ES-I3 (cell line): ENCODE results near the gene TOP1.
A peak's percentile ranks its signal among the peaks of the same experiment; 100 is the strongest.
"Not testable (repeated sequence)": the region's sequence is repeated elsewhere in the genome, so short reads cannot be mapped to it uniquely, and the experiment has no call there.

Source experiments
- H3K36me3 ChIP-seq: 2 replicates; pipeline ENCODE4 v1.6.1; 2013; ENCODE audit warnings: mild to moderate bottlenecking, low read length, control low read depth, moderate library complexity; ENCODE audit not compliant: insufficient read depth
- H3K4me1 ChIP-seq: 2 replicates; pipeline ENCODE4 v1.6.1; 2013; ENCODE audit warnings: mild to moderate bottlenecking, control low read depth, low read length; ENCODE audit not compliant: insufficient read depth
- H3K9ac ChIP-seq: 2 replicates; pipeline ENCODE4 v1.6.1; 2013; ENCODE audit warnings: low read depth, mild to moderate bottlenecking, low read length, moderate library complexity
- H3K9me3 ChIP-seq: 2 replicates; pipeline ENCODE4 v1.6.1; 2013; ENCODE audit warnings: mild to moderate bottlenecking, low read length, moderate library complexity; ENCODE audit not compliant: control insufficient read depth, insufficient read depth

TOP1 gene

GRCh38 chr20:40996326-40996725, 32.3 kb upstream of the TOP1 start:
- H3K36me3 ChIP-seq: no peaks in the 10 kb centered on the region
- H3K9me3 ChIP-seq: no peaks in the 10 kb centered on the region
- H3K9ac ChIP-seq: no peak overlapping the region
- H3K4me1 ChIP-seq: peaks cover 13% of the 10 kb centered on the region

- Histone ChIP-seq H3K9ac (no peak overlapping the region), H3K9me3 (no peaks in the 10 kb centered on the region), H3K4me1 (peaks cover 9% of the 10 kb centered on the region), H3K36me3 (no peaks in the 10 kb centered on the region)
These were observed 31.5 kb upstream of the TOP1 start for GRCh38 chr20:40997116-40997515.

- Histone ChIP-seq H3K9ac (no peak overlapping the region), H3K9me3 (no peaks in the 10 kb centered on the region), H3K4me1 (peaks cover 14% of the 10 kb centered on the region), H3K36me3 (no peaks in the 10 kb centered on the region)
These were observed 28.8 kb upstream of the TOP1 start for GRCh38 chr20:40999841-41000240.

- Histone ChIP-seq H3K4me1 (peaks cover 14% of the 10 kb centered on the region), H3K36me3 (no peaks in the 10 kb centered on the region), H3K9ac (no peak overlapping the region), H3K9me3 (peaks cover 5% of the 10 kb centered on the region)
These were observed 28.0 kb upstream of the TOP1 start for GRCh38 chr20:41000628-41001027.

GRCh38 chr20:41001497-41001896, 27.1 kb upstream of the TOP1 start:
- no peaks in the 10 kb centered on the region for H3K36me3 ChIP-seq
- H3K9ac ChIP-seq: no peak overlapping the region
- H3K9me3 ChIP-seq: peaks cover 7% of the 10 kb centered on the region
- H3K4me1 ChIP-seq: peaks cover 13% of the 10 kb centered on the region

GRCh38 chr20:41002842-41003142, 25.8 kb upstream of the TOP1 start:
- H3K36me3 ChIP-seq: no peaks in the 10 kb centered on the region
- H3K9me3 ChIP-seq: peaks cover 15% of the 10 kb centered on the region
- peaks cover 6% of the 10 kb centered on the region for H3K4me1 ChIP-seq
- peak overlapping the region; percentile 53; the same call in 1 of the 2 replicates for H3K9ac ChIP-seq

- peaks cover 15% of the 10 kb centered on the region for H3K9me3 ChIP-seq
- H3K9ac ChIP-seq: peak overlapping the region; percentile 53; the same call in 1 of the 2 replicates
- peaks cover 10% of the 10 kb centered on the region for H3K4me1 ChIP-seq
- H3K36me3 ChIP-seq: no peaks in the 10 kb centered on the region
These were observed 25.3 kb upstream of the TOP1 start for GRCh38 chr20:41003143-41003935.

GRCh38 chr20:41003936-41004294, 24.7 kb upstream of the TOP1 start:
- H3K9ac ChIP-seq: not testable (repeated sequence)

GRCh38 chr20:41004531-41005360, 23.9 kb upstream of the TOP1 start:
- Histone ChIP-seq H3K9me3 (peaks cover 15% of the 10 kb centered on the region), H3K9ac (no peak overlapping the region), H3K4me1 (peaks cover 10% of the 10 kb centered on the region), H3K36me3 (no peaks in the 10 kb centered on the region)

More at GRCh38 chr20:41003936-41004294, 24.7 kb upstream of the TOP1 start:
- H3K36me3 ChIP-seq: not testable (repeated sequence)
- Histone ChIP-seq H3K4me1 (peaks cover 10% of the 10 kb centered on the region), H3K9me3 (peaks cover 15% of the 10 kb centered on the region)

- H3K9ac ChIP-seq: no peak overlapping the region
- peaks cover 15% of the 10 kb centered on the region for H3K9me3 ChIP-seq
- no peaks in the 10 kb centered on the region for H3K36me3 ChIP-seq
- H3K4me1 ChIP-seq: peaks cover 10% of the 10 kb centered on the region
These were observed 23.3 kb upstream of the TOP1 start for GRCh38 chr20:41005361-41005729.

- Histone ChIP-seq H3K4me1 (peaks cover 10% of the 10 kb centered on the region), H3K36me3 (no peaks in the 10 kb centered on the region), H3K9ac (no peak overlapping the region), H3K9me3 (peaks cover 15% of the 10 kb centered on the region)
These were observed 22.3 kb upstream of the TOP1 start for GRCh38 chr20:41006126-41006935.

GRCh38 chr20:41006936-41007474, 21.6 kb upstream of the TOP1 start:
- H3K4me1 ChIP-seq: peaks cover 10% of the 10 kb centered on the region
- no peaks in the 10 kb centered on the region for H3K36me3 ChIP-seq
- no peak overlapping the region for H3K9ac ChIP-seq
- H3K9me3 ChIP-seq: peaks cover 15% of the 10 kb centered on the region

GRCh38 chr20:41007481-41007880, 21.1 kb upstream of the TOP1 start:
- H3K9me3 ChIP-seq: peaks cover 15% of the 10 kb centered on the region
- H3K36me3 ChIP-seq: no peaks in the 10 kb centered on the region
- no peak overlapping the region for H3K9ac ChIP-seq
- H3K4me1 ChIP-seq: peaks cover 10% of the 10 kb centered on the region

- Histone ChIP-seq H3K4me1 (peaks cover 4% of the 10 kb centered on the region; the same call in 1 of the 2 replicates), H3K9ac (no peak overlapping the region), H3K36me3 (no peaks in the 10 kb centered on the region)
These were observed 18.7 kb upstream of the TOP1 start for GRCh38 chr20:41009946-41010345.

More at GRCh38 chr20:41009946-41010345, 18.7 kb upstream of the TOP1 start:
- peaks cover 15% of the 10 kb centered on the region for H3K9me3 ChIP-seq
